ENCODE measurements around the gene FBXO24. TPM values are rescaled to one million over a fixed set of nuclear protein-coding genes. Genes with fewer than 3 reads are reported as not detected.

Gene FBXO24
- total RNA-seq, 4 donors from 2014 or later = 0.30 to 2.2 (median 0.84) TPM; not detected in 1

DNA sequence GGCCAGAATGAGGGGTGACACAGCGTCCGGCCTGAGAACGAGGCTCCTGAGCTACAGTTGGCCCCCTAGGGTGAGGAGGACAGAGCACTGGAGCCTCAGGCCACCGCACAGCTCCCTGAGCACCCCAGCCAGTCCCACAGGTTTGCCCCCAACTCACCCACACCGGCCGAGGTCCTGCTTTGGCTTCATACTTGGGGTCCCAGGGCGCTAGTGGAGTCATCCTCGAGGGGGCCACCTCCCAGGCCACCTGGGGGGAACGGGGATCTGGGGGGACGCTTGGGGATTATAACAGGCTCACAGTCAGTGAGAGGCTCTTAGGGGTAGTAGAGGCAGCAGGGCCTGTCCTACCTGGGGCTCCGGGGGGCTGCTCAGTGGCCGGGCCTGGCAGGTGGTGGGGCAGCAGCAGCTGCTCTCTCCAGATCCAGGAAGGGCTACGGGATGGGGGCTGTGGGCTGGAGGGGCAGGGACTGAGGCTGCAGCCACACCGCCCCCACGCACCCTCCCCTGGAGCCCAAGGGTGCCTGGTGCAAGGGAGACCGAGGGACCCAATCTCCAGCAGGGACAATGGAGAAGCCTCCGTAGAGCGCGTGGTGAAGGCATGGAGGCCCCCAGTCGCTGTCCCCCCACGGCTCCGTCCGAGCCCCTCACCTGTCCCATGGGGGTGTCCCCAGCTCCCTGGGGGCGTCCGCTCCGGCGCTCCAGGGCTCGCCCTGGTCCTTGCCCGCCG lies 13.0 kb upstream of the FBXO24 start:
- Histone ChIP-seq H3K4me3 (no peak overlapping the region), H3K27me3 (peaks cover 0 to 4% of the 10 kb centered on the region in 2 donors), H3K36me3 (peaks cover 0 to 63% (median 35%) of the 10 kb centered on the region in 3 donors), H3K9me3 (no peaks in the 10 kb centered on the region), H3K27ac (no peak overlapping the region), H3K4me1 (peaks cover 0 to 40% (median 17%) of the 10 kb centered on the region in 4 donors)
- no peak for DNase-seq (ENCODE audit: low spot score in 2 of 2)
- no peak for TF ChIP-seq POLR2A (IDR thresholded peaks at IDR 0.05)
- TF ChIP-seq, protein P1, sequence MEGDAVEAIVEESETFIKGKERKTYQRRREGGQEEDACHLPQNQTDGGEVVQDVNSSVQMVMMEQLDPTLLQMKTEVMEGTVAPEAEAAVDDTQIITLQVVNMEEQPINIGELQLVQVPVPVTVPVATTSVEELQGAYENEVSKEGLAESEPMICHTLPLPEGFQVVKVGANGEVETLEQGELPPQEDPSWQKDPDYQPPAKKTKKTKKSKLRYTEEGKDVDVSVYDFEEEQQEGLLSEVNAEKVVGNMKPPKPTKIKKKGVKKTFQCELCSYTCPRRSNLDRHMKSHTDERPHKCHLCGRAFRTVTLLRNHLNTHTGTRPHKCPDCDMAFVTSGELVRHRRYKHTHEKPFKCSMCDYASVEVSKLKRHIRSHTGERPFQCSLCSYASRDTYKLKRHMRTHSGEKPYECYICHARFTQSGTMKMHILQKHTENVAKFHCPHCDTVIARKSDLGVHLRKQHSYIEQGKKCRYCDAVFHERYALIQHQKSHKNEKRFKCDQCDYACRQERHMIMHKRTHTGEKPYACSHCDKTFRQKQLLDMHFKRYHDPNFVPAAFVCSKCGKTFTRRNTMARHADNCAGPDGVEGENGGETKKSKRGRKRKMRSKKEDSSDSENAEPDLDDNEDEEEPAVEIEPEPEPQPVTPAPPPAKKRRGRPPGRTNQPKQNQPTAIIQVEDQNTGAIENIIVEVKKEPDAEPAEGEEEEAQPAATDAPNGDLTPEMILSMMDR (IDR thresholded peaks at IDR 0.05) = no peak
- no peak for TF ChIP-seq EP300 (IDR thresholded peaks at IDR 0.05)
- 85 to 92% methylated on average over 19 of the region's 30 CpGs for WGBS, 2 donors

DNA sequence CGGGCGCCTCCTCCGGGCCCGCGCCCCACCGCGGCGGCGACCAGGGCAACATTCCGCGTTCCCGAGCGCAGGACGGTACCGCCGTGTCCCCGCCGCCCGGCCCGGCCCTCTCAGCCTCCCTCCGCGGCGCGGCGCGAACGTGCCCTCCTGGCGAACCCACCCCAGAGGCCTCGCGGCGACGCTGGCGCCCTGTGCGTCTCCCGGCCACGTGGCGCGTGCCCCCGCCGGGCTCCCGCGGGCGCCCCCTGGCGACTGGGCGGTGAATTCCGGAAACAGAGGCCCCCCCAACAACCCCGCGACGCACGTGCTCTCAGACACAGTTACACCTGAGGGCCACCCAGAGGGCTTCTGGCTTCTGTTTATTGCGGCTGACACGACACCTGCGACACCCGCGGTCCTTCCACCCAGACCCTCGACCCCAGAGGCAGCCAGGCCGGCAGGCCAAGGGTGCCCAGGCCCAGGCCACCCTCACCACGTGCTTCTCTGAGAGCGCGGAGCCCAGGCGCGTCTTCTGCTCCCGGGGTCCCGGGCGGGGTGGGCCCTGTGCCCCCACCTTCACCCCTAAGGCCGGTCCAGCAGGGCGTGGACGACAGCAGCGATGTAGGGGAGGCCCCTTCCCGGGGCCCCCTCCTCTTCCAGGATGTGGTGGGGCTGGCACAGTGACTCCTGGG lies 12.3 kb upstream of the FBXO24 start, which contains the start of gene SAP25:
Gene SAP25, minus strand, starts transcription at position 210 of the 671 bp plus-strand sequence. Its CDS starts 158 bp downstream, at position 52.
- H3K4me1 ChIP-seq = peaks cover 0 to 33% (median 14%) of the 10 kb centered on the region in 4 donors
- no peak within 1 kb of the TSS for H3K27ac ChIP-seq
- TF ChIP-seq, protein P1 (IDR thresholded peaks at IDR 0.05) = no peak
- TF ChIP-seq POLR2A (IDR thresholded peaks at IDR 0.05) (no peak), EP300 (IDR thresholded peaks at IDR 0.05) (no peak)
- 91% methylated on average over 69 to 70 of the region's 70 CpGs for WGBS, 2 donors
- no peak for DNase-seq (ENCODE audit: low spot score in 2 of 2)
- H3K4me3 ChIP-seq = no peak within 1 kb of the TSS
- no peaks in the 10 kb centered on the region for H3K9me3 ChIP-seq
- H3K27me3 ChIP-seq = peaks cover 0 to 4% of the 10 kb centered on the region in 2 donors
- peaks cover 0 to 70% (median 40%) of the 10 kb centered on the region in 3 donors for H3K36me3 ChIP-seq

DNA sequence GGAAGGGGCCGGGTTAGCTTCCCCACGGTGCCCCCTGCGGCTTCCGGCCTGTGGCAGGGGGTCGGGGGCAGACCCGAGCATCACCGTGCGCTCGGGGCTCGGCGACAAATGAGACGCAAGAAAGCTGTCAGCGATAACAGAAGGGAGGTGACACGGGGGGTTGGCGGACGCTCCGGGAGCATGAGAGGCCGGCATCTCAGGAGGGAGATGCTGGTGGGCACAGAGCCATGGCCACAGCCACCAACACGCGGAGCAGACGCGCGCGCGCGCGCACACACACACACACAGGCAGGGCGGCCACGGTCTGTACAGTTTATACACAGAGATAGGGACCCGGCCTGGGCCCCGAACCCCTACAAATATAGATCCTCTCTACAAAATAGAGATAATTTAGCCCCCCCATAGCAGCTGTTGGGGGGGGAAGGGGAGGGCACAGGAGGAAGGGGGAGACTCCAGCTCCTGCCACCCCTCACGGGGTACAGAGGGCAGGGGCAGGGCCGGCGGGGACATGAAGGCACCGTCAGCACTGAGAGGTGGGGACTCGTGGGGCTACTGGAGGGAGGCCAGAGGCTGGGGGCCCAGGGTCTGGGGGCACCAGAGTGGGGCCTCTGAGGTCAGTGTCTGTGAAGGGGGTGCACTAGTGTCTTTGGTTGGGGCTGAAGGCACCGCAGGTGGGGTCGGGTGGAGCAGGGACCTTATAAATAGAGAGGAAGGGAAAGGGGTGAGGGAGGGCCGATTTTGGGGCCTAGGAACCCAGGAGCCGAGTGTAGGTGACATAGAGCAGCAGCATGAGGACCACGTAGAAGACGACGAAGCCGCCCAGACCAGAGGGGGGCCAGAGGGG lies 11.5 kb upstream of the FBXO24 start:
- Histone ChIP-seq H3K4me3 (no peak overlapping the region), H3K27ac (no peak overlapping the region), H3K4me1 (peaks cover 0 to 25% (median 12%) of the 10 kb centered on the region in 4 donors), H3K36me3 (peaks cover 0 to 77% (median 43%) of the 10 kb centered on the region in 3 donors), H3K9me3 (no peaks in the 10 kb centered on the region), H3K27me3 (peaks cover 0 to 4% of the 10 kb centered on the region in 2 donors)
- no peak for DNase-seq (ENCODE audit: low spot score in 2 of 2)
- TF ChIP-seq, protein P1 (IDR thresholded peaks at IDR 0.05) = no peak
- TF ChIP-seq POLR2A (IDR thresholded peaks at IDR 0.05) = no peak
- no peak for TF ChIP-seq EP300 (IDR thresholded peaks at IDR 0.05)
- 90 to 95% methylated on average over 44 of the region's 44 CpGs for WGBS, 2 donors

DNA sequence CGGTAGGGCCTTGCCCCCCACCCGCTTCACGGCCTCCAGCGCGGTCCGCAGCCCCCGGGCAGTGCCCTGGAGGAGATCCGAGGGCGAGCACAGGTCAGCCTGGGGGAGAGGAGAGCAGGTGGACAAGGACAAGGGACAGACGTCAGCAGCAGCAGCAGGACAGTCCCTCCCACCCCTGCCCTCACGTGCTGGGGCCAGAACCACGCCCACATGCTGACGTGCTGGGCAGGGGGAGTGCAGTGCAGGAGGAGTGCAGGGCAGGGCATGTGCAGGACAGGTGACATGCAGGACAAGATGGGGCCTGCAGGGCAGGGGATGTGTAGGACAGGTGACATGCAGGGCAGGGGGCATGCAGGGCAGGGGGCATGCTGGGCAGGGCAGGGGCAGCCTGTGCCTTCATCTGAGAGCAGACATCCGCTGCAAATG lies 10.9 kb upstream of the FBXO24 start:
- DNase-seq (ENCODE audit: low spot score in 2 of 2) = no peak
- H3K27me3 ChIP-seq = peaks cover 0 to 4% of the 10 kb centered on the region in 2 donors
- H3K9me3 ChIP-seq = no peaks in the 10 kb centered on the region
- no peak overlapping the region for H3K27ac ChIP-seq
- H3K4me3 ChIP-seq = no peak overlapping the region
- H3K4me1 ChIP-seq = peaks cover 0 to 19% (median 5%) of the 10 kb centered on the region in 4 donors
- H3K36me3 ChIP-seq = peaks cover 0 to 84% (median 48%) of the 10 kb centered on the region in 3 donors
- TF ChIP-seq POLR2A (IDR thresholded peaks at IDR 0.05) (no peak), EP300 (IDR thresholded peaks at IDR 0.05) (no peak)
- 76 to 82% methylated on average over 14 of the region's 14 CpGs for WGBS, 2 donors

DNA sequence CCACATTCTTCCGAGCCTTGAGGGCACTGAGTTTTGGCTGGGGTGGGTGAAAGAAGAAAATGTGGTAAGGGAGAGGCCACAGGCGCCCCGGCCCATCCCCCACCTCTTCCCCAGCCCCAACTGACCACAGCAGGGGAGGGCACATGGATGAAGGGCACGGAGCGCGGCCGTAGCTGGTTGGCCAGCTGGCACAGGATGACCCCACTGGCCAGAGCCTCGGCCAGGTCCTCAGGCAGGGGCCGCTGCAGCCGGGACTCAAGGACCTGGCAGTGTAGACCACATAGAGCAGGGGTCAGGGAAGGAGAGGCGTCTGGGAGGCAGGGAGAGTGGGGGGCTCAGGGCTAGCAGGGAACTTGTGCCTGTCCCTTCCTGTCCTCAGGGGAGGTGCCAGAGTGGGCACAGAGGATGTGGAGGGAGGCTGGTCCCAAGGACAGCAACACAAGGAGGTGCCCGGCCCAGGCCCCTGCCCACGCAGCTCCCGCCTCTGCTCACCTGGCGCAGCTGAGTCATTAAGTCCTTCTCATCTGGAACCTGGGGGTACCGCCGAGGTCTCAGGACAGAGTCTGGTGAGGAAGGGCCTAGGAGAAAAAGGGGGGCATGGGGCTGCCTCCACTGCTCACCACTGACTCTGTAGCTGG lies 10.3 kb upstream of the FBXO24 start:
- no peak for TF ChIP-seq POLR2A (IDR thresholded peaks at IDR 0.05)
- TF ChIP-seq, protein P1 (IDR thresholded peaks at IDR 0.05) = no peak
- no peak for TF ChIP-seq EP300 (IDR thresholded peaks at IDR 0.05)
- Histone ChIP-seq H3K27ac (no peak overlapping the region), H3K4me3 (no peak overlapping the region), H3K27me3 (peaks cover 0 to 3% of the 10 kb centered on the region in 2 donors), H3K4me1 (peaks cover 0 to 15% (median 2%) of the 10 kb centered on the region in 4 donors), H3K9me3 (no peaks in the 10 kb centered on the region), H3K36me3 (peaks cover 1 to 90% (median 49%) of the 10 kb centered on the region in 3 donors)
- 79 to 81% methylated on average over 17 of the region's 17 CpGs for WGBS, 2 donors
- no peak for DNase-seq (ENCODE audit: low spot score in 2 of 2)
